GM18868 (cell line): ENCODE data around the gene IRS4.

Experiments
- ATAC-seq: cut with Tn5 transposase; IDR thresholded peaks from one replicate; pipeline ENCODE4 v1.9.1; 2021; ENCODE audit warnings: mild to moderate bottlenecking, moderate library complexity; ENCODE audit not compliant: unreplicated experiment

The IRS4 gene

DNA sequence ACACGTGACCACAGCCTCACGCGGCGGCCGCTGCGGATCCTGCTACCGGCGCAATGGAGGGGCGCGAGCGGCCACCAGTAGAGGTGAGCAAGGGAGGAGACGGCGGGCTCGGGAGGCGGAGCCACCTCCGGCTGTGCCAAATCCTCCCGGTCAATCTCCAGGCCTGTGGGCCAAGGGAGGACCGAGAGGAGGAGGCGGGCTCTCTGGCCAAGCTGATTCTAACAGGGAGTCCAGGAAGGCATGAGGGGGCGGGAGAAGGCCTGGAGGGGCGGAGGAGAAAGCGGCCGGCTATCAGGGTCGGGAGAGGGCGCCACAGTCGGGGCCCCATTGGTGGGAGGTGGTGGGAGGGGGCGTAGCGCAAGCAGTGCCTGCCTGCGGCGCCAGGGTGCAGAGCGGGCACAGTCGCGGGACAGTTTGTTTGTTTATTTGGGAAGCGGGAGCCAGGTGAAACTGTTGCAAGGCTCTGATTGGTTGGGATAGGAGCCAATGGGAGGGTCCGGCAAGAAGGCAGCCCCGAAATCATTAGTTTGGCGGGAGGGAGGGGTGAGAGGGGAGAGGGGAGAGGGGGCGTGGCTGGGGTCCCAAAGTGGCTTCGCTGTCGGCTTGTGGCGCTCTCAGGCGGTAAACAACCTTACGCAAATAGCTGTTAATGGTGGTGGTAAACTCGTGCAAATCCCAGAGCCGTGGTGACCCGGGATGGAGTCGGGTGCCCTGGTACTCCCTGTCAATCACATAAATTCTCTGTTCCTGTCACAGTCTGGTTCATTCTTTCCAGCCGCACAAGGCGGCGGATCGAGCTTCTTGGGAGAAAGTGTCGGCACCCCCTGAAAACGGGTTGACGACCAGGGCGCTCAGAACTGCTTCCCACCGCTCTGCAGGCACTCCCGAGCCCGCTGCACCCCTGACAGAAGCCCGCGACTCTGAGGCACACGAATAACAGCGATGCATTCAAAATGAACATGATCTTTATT is at the start of gene IRS4:
TSS of gene IRS4 (minus strand) at position 55 of the 971 bp plus-strand sequence.
- peak; percentile 47 for ATAC-seq

DNA sequence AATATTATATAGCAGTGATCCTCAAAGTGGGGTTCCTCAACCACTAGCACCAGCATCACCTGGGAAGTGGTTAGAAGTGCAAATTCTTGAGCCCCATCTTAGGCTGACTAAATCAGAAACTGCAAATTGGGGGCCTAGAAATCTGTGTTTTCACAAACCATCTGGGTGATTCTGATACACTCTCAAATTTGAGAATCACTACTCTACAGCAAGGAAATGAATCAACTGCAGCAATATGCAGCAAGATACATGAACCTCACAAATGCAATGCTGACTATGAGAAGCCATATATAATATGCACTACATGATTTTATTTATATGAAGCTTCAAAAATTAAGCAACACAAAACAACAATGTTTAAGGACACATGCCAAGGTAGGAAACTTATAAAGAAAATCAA is 36.2 kb upstream of the IRS4 start:
- no peak for ATAC-seq

DNA sequence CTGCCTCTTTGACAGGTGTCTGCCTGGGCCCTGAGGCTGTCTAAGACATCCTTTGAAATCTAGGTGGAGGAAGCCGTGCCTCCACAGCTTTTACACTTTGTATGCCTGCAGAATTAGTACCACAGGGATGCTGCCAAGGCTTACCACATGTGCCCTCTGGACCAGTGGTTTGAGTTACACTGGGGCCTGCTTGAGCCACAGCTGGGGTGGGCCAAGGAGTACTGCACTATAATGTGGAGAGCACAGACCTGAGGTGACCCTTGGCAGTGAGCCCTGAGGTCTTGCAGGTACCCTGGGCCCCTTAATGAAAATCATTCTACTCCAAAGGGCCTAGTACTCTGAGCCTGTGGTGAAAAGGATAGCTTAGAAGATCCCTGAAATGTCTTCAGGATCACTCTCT is 27.2 kb upstream of the IRS4 start:
- no peak for ATAC-seq

DNA sequence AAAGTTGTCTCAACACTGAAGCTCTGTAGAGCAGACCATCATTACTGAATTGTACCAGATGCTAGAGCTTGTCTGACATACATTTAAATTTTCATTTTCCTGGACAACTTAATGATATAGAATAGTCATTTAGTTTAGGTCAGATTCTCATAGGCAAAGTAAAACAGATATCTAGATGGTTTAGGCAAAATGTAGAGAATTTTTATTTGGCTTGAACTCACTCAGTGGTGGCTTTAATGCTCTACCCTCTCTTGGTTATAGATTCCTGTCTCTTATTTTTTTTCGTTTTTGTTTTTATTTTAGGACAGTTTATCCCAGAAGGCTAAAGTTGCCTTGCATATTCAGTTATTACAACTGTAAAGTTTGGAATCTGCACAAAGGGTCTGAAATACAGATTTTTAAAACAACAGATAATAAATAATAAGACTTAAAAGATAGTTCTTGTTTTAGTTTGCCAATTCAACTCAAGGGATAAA is 4.0 kb upstream of the IRS4 start:
- ATAC-seq: no peak

DNA sequence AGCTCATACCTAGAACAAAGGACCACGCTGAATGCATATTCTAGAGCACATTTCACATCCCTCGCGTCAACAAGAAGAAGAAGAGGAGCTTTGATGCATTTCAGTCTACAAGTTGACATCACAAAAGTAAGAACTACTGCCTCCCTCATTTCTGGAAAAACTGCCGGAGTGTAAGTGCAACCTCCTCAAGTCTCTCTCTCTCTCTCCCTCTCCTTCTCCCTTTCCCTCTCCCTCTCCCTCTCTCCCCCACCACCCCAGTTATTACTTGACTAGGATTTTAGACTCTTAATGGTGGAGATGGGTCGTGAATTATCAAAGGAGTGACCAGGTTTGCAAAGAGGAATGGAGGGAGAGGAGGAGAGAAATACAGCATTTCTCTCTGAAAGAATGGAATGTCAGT is 1.4 kb upstream of the IRS4 start:
- ATAC-seq: no peak

DNA sequence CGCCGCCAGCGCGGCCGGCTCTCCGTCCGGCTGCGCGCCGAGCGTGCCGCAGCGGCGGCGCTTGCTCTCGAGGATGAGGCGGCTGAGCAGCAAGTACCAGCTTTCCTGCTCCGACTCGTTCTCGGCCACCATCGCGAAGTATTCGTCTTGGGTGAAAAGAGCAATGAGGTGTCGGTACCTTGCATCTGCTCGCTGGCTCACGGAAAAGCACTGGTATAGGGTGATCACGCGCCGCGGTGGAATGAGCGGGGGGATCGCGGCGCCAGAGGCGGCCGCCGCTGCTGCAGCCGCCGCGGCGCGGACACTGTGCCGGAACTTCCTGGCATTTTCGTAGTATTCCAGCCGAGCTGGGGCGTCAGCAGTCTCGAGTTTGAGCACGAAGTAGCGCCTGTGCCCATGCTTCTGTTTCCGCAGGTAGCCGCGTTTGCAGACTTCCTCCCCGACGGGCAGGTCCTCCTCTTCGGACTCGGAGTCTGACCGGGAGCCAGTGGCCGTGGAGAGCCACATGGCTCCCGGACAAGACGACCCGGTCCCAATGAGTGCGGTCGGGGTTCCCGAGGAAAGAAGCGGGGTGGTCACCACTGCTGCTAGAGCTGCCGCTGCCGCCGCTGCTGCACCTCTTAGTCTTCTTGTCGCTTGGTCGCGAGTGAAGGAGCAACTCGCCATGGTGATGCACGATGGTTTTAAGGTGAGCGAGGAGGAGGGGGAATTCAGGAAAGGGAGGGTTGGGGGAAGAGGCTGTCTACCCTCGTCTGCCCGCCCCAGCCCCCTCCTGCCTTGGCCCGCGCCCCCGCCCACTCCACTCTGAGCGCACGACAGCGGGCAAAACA is 469 bp downstream of the IRS4 start:
- peak; percentile 26 for ATAC-seq

DNA sequence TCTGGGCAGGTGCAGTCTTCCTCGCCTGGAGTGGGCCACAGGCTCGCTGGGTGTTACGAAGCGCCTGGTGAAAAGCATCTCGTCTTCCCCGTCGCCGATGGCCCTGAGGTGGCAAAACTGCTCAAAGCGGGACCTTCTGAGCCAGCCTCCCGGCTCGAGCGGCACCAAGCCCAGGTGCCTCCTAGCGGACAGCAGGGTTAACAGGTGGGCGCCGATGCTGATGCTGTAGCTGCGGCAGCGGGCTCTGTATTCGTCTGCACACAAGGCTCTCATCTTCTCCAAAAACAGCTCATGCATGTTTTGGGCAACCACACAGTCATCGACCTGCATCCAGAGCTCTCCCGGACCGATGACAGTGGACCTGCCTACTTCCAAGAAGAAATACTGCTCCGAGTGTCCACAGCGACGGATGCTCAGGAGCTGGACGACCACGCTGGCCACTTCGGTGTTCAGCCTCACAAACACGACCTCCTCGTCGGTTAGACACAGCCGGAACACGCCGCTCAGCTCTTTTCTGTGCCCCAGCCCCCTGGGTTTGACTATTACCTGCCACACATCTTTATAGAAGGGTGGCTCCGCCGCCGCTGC is 1.2 kb downstream of the IRS4 start:
- ATAC-seq: peak; percentile 66

DNA sequence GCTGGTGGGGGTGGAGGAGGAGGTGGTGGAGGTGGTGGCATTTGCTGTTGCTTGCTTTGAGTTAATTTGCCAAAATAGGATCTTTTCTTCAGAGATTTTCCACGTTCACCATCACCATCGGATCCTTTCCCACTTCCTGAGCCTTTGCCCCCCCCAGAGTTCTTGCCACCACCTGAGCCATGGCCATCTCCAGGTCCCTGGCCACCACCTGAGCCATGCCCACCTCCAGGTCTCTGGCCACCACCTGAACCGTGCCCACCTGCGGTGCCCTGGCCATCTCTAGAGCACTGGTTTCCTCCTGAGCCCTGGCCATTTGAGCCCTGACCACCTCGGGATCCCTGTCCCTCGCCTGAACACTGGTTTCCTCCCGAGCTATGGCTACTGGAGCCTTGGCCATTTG is 1.9 kb downstream of the IRS4 start:
- ATAC-seq: no peak

DNA sequence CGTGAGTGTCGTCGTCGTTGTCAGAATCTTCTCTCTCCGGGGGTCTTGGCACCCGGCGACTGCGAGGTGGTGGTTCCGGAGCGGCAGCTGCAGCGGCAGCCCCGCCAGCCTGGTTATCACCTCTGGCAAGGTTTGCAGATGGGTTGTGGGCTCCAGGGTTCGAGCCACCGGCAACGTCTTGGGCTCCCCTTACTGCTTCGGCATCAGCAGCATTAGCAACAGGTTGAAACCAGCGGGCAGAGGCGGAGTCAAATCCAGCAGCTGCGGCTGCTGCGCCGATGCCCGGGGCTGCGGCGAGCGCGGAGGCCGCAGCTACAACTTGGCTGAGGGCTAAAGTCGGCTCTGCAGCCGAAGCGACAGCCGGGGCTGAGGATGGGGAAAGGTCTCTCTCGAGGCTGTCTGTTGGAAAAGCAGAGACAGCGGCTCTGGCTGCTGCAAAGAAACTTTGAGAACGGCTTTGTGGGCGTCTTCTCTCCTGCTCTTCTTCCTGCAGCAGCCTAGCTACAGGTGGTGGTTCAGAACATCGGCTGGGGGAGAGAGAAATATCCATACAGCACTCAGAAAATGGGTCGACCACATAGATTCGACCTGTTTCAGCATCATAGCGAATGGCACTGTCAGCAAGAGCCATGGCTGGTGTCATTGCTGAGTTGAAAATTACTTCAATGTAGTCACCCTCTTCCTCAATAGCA is 3.6 kb downstream of the IRS4 start:
- ATAC-seq: no peak

DNA sequence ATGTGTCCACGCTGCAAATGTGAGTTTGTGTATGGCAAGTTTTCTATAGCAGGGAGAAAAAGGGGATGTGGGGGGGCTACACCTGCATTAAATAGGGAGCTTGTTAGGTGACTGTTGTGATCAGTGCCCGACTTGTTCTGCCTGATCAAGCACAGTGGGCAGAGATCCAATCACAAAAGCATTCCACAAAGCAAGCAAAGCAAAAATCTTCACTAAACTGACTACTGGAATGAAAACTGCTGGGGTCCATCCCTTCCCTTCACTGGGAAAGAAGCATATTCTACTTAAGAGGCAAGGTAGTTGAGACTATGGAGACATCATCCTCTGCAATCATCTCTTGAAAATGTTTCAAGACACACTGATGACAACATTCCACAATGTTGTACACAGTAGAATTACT is 5.2 kb downstream of the IRS4 start:
- no peak for ATAC-seq

DNA sequence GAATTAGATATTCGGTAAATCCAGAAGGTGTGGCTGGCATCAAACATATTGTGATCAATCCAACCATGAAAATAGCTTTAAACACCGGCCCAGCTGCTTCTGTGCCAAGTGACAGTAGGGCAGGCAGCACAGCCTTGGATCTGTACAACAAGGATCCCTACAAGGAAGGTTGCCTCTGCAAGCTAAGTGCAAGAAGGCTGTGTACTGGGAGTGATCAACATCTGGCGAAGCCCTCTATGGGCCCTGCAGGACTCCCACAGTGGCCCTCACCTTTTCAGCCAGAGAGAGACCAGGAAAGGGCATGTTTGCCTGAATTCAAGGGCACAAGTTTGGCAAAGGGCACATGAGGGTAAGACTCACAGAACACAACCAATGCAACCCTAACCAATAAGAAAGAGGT is 9.6 kb downstream of the IRS4 start:
- ATAC-seq: no peak

DNA sequence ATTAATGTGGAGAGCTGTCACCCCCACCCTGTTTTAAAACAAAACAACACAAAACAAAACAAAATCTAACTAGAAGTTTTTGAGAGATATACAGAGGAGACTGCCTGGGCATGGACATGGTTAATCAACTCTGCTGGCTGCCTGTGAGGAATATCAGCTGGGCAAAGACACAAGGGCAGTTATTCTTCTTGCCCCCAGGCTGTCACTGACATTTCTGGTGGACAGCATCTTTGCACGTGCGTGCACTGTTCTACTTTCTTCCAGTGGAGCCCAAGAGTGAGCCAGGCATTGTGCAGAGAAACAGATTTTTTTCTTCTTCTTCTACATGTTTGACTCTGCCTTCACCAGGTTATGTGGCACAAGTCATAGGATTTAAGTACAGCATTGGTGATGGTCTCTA is 13.8 kb downstream of the IRS4 start:
- ATAC-seq: no peak

DNA sequence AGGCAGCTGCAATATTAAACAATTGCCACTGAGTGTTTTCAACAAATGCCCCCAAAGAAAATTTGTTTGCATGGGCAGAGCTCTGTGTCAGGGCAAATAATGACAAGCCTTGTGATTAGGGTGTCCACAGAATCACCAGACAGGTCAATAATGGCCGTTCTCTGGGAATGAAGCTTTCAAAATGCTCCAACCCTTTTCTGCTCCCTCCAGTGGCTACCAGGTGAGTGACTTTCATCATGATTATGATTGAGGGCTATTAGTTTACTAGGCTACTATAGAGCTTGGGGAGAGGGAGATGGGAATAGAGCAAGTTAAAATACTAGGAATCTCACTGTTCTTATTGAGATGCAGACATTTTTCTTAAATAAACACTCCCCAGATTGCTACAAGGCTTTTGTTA is 23.5 kb downstream of the IRS4 start:
- no peak for ATAC-seq

DNA sequence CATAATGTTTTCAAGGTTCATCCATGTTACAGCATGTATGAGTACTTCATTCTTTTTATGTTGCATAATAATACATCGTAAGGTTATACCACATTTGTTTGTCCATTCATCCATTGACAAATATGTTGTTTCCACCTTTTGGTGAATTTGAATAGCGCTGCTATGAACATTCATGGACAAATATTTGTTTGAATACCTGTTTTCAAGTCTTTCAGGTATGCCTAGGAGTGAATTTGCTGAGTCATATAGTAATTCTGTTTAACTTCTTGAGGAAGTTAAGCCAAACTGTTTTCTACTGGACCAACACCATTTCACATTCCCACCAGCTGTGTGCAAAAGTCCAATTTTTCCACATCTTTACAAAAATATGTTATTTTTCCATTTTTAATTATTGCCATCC is 31.5 kb downstream of the IRS4 start:
- no peak for ATAC-seq

DNA sequence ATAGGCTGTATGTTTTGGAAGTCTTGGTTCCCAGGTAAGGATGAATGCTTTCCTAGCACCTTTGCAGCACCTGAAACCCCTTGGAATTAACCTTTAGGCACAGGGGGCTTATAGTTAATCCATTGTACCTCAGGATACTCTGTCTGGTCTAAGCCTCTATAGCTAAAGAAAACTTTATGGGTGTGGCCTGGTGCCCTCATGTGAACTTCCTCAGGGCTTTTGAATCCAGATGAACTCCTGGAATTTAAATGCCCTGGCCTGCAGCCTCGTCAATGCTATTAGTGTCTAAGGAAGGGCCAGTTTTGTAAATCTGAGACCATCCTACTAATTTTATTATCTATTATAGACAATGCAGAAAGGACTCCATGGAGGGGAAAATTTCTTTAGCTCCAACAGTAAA is 33.8 kb downstream of the IRS4 start:
- ATAC-seq: no peak

DNA sequence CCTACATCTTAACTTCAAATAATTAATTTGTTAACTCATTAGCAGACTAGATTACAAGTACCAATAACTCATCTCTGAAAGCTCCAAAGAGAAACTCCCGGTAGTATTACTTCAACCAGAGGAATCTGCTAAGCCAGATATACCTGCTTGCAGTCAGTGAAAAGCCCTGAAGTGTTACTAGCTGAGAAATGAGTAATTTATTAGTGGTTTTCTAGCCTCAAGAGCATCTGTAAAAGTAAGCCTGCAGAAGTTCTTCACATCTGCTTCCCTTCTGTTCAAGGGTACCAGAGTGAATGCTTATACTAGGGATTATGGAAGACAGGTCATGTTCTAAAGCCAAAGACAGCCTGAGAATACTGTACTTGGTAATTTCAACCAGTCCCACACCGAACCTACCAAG is 34.7 kb downstream of the IRS4 start:
- no peak for ATAC-seq

DNA sequence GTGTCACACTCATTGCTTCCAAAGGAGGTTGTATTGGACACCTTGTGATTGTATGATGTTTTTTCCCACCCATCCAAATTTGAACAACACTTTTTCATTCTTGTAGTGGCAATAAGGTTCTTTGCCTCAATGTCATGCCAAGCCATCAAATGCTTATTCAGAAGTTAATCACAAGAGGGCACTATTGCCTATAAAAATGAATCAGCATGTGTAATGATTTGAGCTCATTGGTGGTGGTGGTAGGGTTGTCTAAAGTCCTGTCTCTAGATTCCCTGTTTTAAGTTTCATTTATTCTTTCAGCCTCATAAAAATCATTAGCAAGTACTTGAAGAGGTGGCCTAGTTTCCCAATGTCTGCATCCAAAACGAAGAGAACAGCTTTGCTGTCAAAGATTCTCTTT is 37.0 kb downstream of the IRS4 start:
- no peak for ATAC-seq

DNA sequence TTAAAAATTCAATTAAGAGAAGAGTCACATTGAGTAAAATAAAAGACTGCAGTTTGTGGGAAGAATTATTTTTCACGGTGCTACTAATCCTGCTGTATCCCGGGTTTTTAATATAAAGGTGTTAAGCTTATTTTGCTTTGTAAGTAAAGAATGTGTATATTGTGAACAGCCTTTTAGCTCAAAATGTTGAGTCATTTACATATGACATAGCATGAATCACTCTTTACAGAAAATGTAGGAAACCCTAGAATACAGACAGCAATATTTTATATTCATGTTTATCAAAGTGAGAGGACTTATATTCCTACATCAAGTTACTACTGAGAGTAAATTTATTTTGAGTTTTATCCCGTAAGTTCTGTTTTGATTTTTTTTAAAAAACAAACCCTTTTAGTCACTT is 39.7 kb downstream of the IRS4 start:
- no peak for ATAC-seq
